HepG2 (cell line): ENCODE results near the gene ABHD15. TPM values are rescaled to one million over a fixed set of nuclear protein-coding genes. Genes with fewer than 3 reads are reported as not detected.

Source experiments
- AFF4 ChIP-seq: sonication (generic); formaldehyde crosslinking; IDR thresholded peaks from 2 replicates; pipeline ENCODE4 v1.4.0; 2020; ENCODE audit warnings: missing genetic modification reagents
- FOXP4 ChIP-seq: sonication (generic); formaldehyde crosslinking; IDR thresholded peaks from 2 replicates; pipeline ENCODE4 v1.4.0; 2020; ENCODE audit warnings: missing genetic modification reagents
- GRHL1 ChIP-seq: sonication (generic); formaldehyde crosslinking; conservative IDR thresholded peaks from 2 replicates; pipeline ENCODE4 v1.8.0; 2022; ENCODE audit warnings: missing genetic modification reagents
- HMG20A ChIP-seq: IDR thresholded peaks from 2 replicates; pipeline ENCODE4 v1.6.1; 2016; ENCODE audit warnings: borderline replicate concordance
- HMGA1 ChIP-seq: sonication (generic); formaldehyde crosslinking; conservative IDR thresholded peaks from 2 replicates; pipeline ENCODE4 v1.4.0; 2020; ENCODE audit warnings: missing genetic modification reagents
- MATR3 ChIP-seq: sonication (generic); formaldehyde crosslinking; IDR thresholded peaks from 2 replicates; pipeline ENCODE4 v1.4.0; 2020; ENCODE audit warnings: missing genetic modification reagents
- SMAD9 ChIP-seq: sonication (generic); formaldehyde crosslinking; IDR thresholded peaks from 2 replicates; pipeline ENCODE4 v1.5.1; 2020; ENCODE audit warnings: mild to moderate bottlenecking, missing genetic modification reagents
- STAT5B ChIP-seq: sonication (generic); formaldehyde crosslinking; IDR thresholded peaks from 2 replicates; pipeline ENCODE4 v1.4.0; 2020; ENCODE audit warnings: missing genetic modification reagents
- THAP7 ChIP-seq: sonication (generic); formaldehyde crosslinking; IDR thresholded peaks from 2 replicates; pipeline ENCODE4 v1.8.1; 2023; ENCODE audit warnings: mild to moderate bottlenecking, missing genetic modification reagents
- ZBTB44 ChIP-seq: sonication (generic); formaldehyde crosslinking; IDR thresholded peaks from 2 replicates; pipeline ENCODE4 v1.4.0; 2020; ENCODE audit warnings: missing genetic modification reagents
- ZNF513 ChIP-seq: sonication (generic); formaldehyde crosslinking; conservative IDR thresholded peaks from 2 replicates; pipeline ENCODE4 v1.5.0; 2020; ENCODE audit warnings: missing genetic modification reagents
- ZNF577 ChIP-seq: sonication (generic); formaldehyde crosslinking; IDR thresholded peaks from 2 replicates; pipeline ENCODE4 v1.4.0; 2020; ENCODE audit warnings: mild to moderate bottlenecking, low read depth, missing genetic modification reagents, borderline replicate concordance
- ZUFSP ChIP-seq: sonication (generic); formaldehyde crosslinking; IDR thresholded peaks from 2 replicates; pipeline ENCODE4 v1.9.0; 2021; ENCODE audit warnings: missing genetic modification reagents, mild to moderate bottlenecking, borderline replicate concordance
- polyA plus RNA-seq, 8 experiments: library from polyadenylated mRNA; depleted of rRNA in 3 of 8; stranded (reverse) in 7 of 8; unstranded in 1 of 8; fragments of >200 nt; fragmentation: Illumina TruSeq in 4 of 8; extraction: Trizol in 4 of 8; gene quantifications; 2 replicates each; pipeline versions ENCODE4 v1.2.1 to v1.2.3, GENCODE V29; 2011 to 2016; ENCODE audit warnings: low read depth in 4 of 8, missing spikeins in 1 of 8, mixed read lengths in 1 of 8; ENCODE audit not compliant: insufficient read depth in 1 of 8
- total RNA-seq, 5 experiments: library from RNA; depleted of rRNA; stranded (reverse); fragments of >200 nt; fragmentation: Illumina TruSeq; extraction: Trizol; gene quantifications; 2 replicates each; pipeline ENCODE4 v1.2.3, GENCODE V29; 2016; ENCODE audit warnings: low read depth in 1 of 5

ABHD15 gene
- total and polyA plus RNA-seq, 2 of the 13 experiments (the other 11 are each of a cell fraction or from before 2014, with no cell fraction given): 2.4 to 7.7 TPM

GRCh38 chr17:29591737-29592608 lies 25.1 kb upstream of the ABHD15 start (continued):
- TF ChIP-seq AFF4 (no peak), ZUFSP (CRISPR knock-in tag) (no peak), ZNF577 (CRISPR knock-in tag) (no peak), SMAD9 (CRISPR knock-in tag) (no peak), FOXP4 (CRISPR knock-in tag) (peak; percentile 36; the same call in 1 of the 2 replicates), HMGA1 (no peak), STAT5B (0 out of 2 replicates have a peak, but pooled peaks have one; percentile 54), MATR3 (CRISPR knock-in tag) (no peak), GRHL1 (CRISPR knock-in tag) (no peak), THAP7 (no peak), HMG20A (CRISPR knock-in tag) (no peak), ZNF513 (CRISPR knock-in tag) (peak; percentile 80; the same call in 1 of the 2 replicates), ZBTB44 (peak; percentile 53; the same call in 1 of the 2 replicates)
